Endothelial cell of umbilical vein (primary cell): Measurements from ENCODE around the gene GAN. TPM values are rescaled to one million over a fixed set of nuclear protein-coding genes. Genes with fewer than 3 reads are reported as not detected.

Experiments
- BruUV-seq: library from RNA; stranded (reverse); fragments of 400-500 nt; replicated peaks from 2 replicates; lab custom pipeline; 2021; lab: Mats Ljungman, UMichigan
- CTCF ChIA-PET: fragments of 300-600, 350-600 bp; sonication (Branson Sonifier 250); formaldehyde crosslinking; loops from one replicate; lab custom pipeline; 2021; ENCODE audit warnings: antibody characterized with exemption, inconsistent platforms; lab: Charles Lee
- POLR2A ChIA-PET: fragments of 300-600, 350-600 bp; sonication (Branson Sonifier 250); formaldehyde crosslinking; loops from one replicate; lab custom pipeline; 2021; ENCODE audit warnings: antibody characterized with exemption, inconsistent platforms; lab: Charles Lee
- DNase-seq: peaks from one replicate; pipeline ENCODE4 v3.0.0-alpha.2; 2011; ENCODE audit warnings: low read depth, low spot score
- FAIRE-seq: peaks from 2 replicates; lab custom pipeline; 2011; peaks lifted over from hg19 to GRCh38; lab: Jason Lieb, UNC
- H2AFZ ChIP-seq: 2 replicates; pipeline ENCODE4 v1.6.0; 2012; ENCODE audit warnings: low read depth, low read length, control low read depth, inconsistent platforms
- H3K27ac ChIP-seq: 2 replicates; pipeline ENCODE4 v1.5.1; 2011; ENCODE audit warnings: low read depth, mild to moderate bottlenecking, control low read depth, low read length, moderate library complexity; ENCODE audit not compliant: insufficient read depth
- H3K27me3 ChIP-seq, 2 experiments: 2 replicates each; pipeline versions ENCODE4 v1.6.0 to v1.6.1; 2011; ENCODE audit warnings: low read length in 2 of 2, mixed read lengths in 1 of 2; ENCODE audit not compliant: control insufficient read depth in 2 of 2, insufficient read depth in 2 of 2
- H3K36me3 ChIP-seq, 2 experiments: 2 replicates in 1 of 2; 3 replicates in 1 of 2; pipeline ENCODE4 v1.5.1; 2011; ENCODE audit warnings: low read length in 2 of 2, mild to moderate bottlenecking in 1 of 2, moderate library complexity in 1 of 2; ENCODE audit not compliant: control insufficient read depth in 2 of 2, insufficient read depth in 2 of 2; ENCODE audit errors: extremely low read depth in 1 of 2
- H3K4me1 ChIP-seq: 3 replicates; pipeline ENCODE4 v1.5.1; 2011; ENCODE audit warnings: mild to moderate bottlenecking, low read length; ENCODE audit not compliant: control insufficient read depth, insufficient read depth; ENCODE audit errors: extremely low read depth
- H3K4me2 ChIP-seq: 2 replicates; pipeline ENCODE4 v1.6.1; 2011; ENCODE audit warnings: low read length, control low read depth, mixed read lengths; ENCODE audit not compliant: insufficient read depth
- H3K4me3 ChIP-seq, 3 experiments: fragments of 200-600 bp in 1 of 3; sonication (generic), shearing (Covaris generic) in 1 of 3; replicated peaks in 1 of 3; 2 replicates each; pipeline ENCODE4 v1.5.1; 2011 to 2016; ENCODE audit warnings: control low read depth in 3 of 3, low read length in 3 of 3, mild to moderate bottlenecking in 2 of 3, inconsistent platforms in 1 of 3, low read depth in 1 of 3, moderate library complexity in 1 of 3; ENCODE audit not compliant: insufficient read depth in 1 of 3
- H3K79me2 ChIP-seq: 2 replicates; pipeline ENCODE4 v1.6.0; 2012; ENCODE audit warnings: low read length, inconsistent platforms; ENCODE audit not compliant: control insufficient read depth, insufficient read depth
- H3K9ac ChIP-seq: replicated peaks from 2 replicates; pipeline ENCODE3; 2011; ENCODE audit warnings: low read length, control low read depth; ENCODE audit not compliant: insufficient read depth; ENCODE audit errors: extremely low read depth
- H3K9me1 ChIP-seq: replicated peaks from 3 replicates; pipeline ENCODE4 v1.6.0; 2011; ENCODE audit warnings: mild to moderate bottlenecking, low read length; ENCODE audit not compliant: control insufficient read depth, insufficient read depth; ENCODE audit errors: extremely low read depth
- H3K9me3 ChIP-seq: replicated peaks from 2 replicates; pipeline ENCODE4 v1.5.1; 2012; ENCODE audit warnings: low read length, inconsistent platforms; ENCODE audit not compliant: control insufficient read depth, insufficient read depth
- H4K20me1 ChIP-seq: replicated peaks from 2 replicates; pipeline ENCODE3; 2011; ENCODE audit warnings: mild to moderate bottlenecking, low read length; ENCODE audit not compliant: control insufficient read depth, insufficient read depth; ENCODE audit errors: extremely low read depth
- FOS ChIP-seq: IDR thresholded peaks from 2 replicates; pipeline ENCODE4 v1.6.1; 2011; ENCODE audit warnings: mild to moderate bottlenecking, low read length, moderate library complexity, borderline replicate concordance; ENCODE audit not compliant: insufficient read depth
- GATA2 ChIP-seq: IDR thresholded peaks from 2 replicates; pipeline ENCODE4 v1.7.0; 2011; ENCODE audit warnings: low read depth, mild to moderate bottlenecking, moderate library complexity, mixed read lengths, low read length; ENCODE audit not compliant: insufficient read length, insufficient read depth
- JUN ChIP-seq: IDR thresholded peaks from 2 replicates; pipeline ENCODE4 v1.6.1; 2011; ENCODE audit warnings: borderline replicate concordance, low read depth; ENCODE audit not compliant: insufficient read length, insufficient read depth
- MYC ChIP-seq: IDR thresholded peaks from one replicate; pipeline ENCODE4 v1.6.1; 2011; ENCODE audit warnings: mild to moderate bottlenecking, low read depth, low read length
- POLR2A ChIP-seq: IDR thresholded peaks from 2 replicates; pipeline ENCODE4 v1.6.1; 2012; ENCODE audit warnings: low read depth, mild to moderate bottlenecking, control low read depth, low read length
- POLR2AphosphoS5 ChIP-seq: IDR thresholded peaks from 2 replicates; pipeline ENCODE4 v1.6.1; 2012; ENCODE audit warnings: low read depth, mild to moderate bottlenecking, control low read depth, low read length, moderate library complexity; ENCODE audit not compliant: insufficient read depth
- dilution Hi-C: fragments of 300-500 bp; cut with MboI; formaldehyde crosslinking; loops from one replicate; pipeline ENCODE4 v1.15.0; 2019; ENCODE audit warnings: low sequenced_read_pairs; ENCODE audit not compliant: extremely low pct_ligation_motif_present
- intact Hi-C: fragments of 100-400 bp; cut with micrococcal nuclease; formaldehyde crosslinking; loops from one replicate; pipeline ENCODE4 v1.10.0; 2022
- polyA plus RNA-seq, 4 experiments: library from polyadenylated mRNA; depleted of rRNA in 3 of 4; stranded (reverse) in 3 of 4; unstranded in 1 of 4; fragments of >200 nt; gene quantifications; 2 replicates each; pipeline versions ENCODE4 v1.2.1 to v1.2.3, GENCODE V29; 2011 to 2012; ENCODE audit warnings: missing spikeins in 1 of 4
- total RNA-seq: library from RNA; stranded (reverse); gene quantifications from 2 replicates; pipeline ENCODE4 v1.2.3, GENCODE V29; 2021
- TF ChIP-seq, protein P1 (sequence below), 2 donors: IDR thresholded peaks; 1 replicate in 1 of 2; 2 replicates in 1 of 2; pipeline ENCODE4 v1.5.1; 2011; ENCODE audit warnings: low read length in 2 of 2, mild to moderate bottlenecking in 2 of 2, moderate library complexity in 2 of 2, control low read depth in 1 of 2, inconsistent platforms in 1 of 2, low read depth in 1 of 2; ENCODE audit not compliant: insufficient read depth in 1 of 2; ENCODE audit errors: extremely low read depth in 1 of 2
- TF ChIP-seq, protein P2 (sequence below): IDR thresholded peaks from 2 replicates; pipeline ENCODE4 v1.6.1; 2011; ENCODE audit not compliant: insufficient read depth, insufficient read length

GAN gene
- total and polyA plus RNA-seq, 2 donors (not counting 3 experiments of a cell fraction or from before 2014, with no cell fraction given): 1.8 to 11.1 TPM

DNA sequence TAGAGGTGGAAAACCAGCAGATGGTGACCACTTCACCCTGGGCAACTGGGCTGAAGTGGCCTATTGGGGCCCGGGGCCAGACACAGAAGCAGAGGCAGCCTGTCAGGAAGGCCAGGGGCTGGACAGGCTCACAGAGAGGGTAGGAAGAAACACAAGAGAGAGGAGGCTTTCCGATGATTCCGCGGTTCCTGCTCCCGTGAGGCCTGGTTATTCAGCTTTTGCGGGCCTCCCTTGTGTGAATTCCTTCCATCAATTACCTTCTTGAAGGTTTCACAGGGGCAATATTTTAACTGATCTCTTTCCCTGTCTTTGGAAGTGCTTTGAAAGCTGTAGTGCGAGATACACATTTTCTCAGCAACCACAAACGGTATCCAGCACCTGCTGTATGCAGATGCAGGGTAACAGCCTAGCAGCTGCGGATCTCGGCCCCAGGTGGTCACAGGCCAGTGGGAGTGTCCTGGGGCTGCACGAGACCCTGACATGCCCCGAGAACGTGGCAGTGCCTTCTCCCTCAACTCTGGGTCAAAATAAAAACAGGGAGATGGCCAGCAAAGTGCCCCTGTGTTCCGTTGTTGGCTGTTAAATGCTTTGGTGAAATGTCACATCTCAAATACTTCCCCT, 118.3 kb downstream of the GAN start:
- H3K9ac ChIP-seq: no peak overlapping the region
- no peak for TF ChIP-seq GATA2
- TF ChIP-seq POLR2A: no peak
- no peak for TF ChIP-seq POLR2AphosphoS5
- no peak for TF ChIP-seq MYC
- TF ChIP-seq, protein P1, sequence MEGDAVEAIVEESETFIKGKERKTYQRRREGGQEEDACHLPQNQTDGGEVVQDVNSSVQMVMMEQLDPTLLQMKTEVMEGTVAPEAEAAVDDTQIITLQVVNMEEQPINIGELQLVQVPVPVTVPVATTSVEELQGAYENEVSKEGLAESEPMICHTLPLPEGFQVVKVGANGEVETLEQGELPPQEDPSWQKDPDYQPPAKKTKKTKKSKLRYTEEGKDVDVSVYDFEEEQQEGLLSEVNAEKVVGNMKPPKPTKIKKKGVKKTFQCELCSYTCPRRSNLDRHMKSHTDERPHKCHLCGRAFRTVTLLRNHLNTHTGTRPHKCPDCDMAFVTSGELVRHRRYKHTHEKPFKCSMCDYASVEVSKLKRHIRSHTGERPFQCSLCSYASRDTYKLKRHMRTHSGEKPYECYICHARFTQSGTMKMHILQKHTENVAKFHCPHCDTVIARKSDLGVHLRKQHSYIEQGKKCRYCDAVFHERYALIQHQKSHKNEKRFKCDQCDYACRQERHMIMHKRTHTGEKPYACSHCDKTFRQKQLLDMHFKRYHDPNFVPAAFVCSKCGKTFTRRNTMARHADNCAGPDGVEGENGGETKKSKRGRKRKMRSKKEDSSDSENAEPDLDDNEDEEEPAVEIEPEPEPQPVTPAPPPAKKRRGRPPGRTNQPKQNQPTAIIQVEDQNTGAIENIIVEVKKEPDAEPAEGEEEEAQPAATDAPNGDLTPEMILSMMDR (IDR thresholded peaks at IDR 0.05; ENCODE audit: extremely low read depth in 1 of 2, insufficient read depth in 1 of 2, low read depth in 1 of 2, low read length in 2 of 2): no peak
- TF ChIP-seq JUN: no peak
- TF ChIP-seq FOS: no peak
- TF ChIP-seq, protein P2, sequence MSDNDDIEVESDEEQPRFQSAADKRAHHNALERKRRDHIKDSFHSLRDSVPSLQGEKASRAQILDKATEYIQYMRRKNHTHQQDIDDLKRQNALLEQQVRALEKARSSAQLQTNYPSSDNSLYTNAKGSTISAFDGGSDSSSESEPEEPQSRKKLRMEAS: no peak
- no peak for FAIRE-seq

More for the DNA sequence above, 118.3 kb downstream of the GAN start:
- Histone ChIP-seq H3K9me3 (no peaks in the 10 kb centered on the region), H3K27me3 (no peaks in the 10 kb centered on the region), H3K4me3 (no peak overlapping the region), H4K20me1 (no peaks in the 10 kb centered on the region), H2AFZ (no peak overlapping the region), H3K79me2 (no peaks in the 10 kb centered on the region), H3K4me2 (no peak overlapping the region), H3K4me1 (peaks cover 5% of the 10 kb centered on the region), H3K9me1 (no peaks in the 10 kb centered on the region), H3K27ac (no peak overlapping the region), H3K36me3 (no peaks in the 10 kb centered on the region)
- intact Hi-C loops: no loop called here
- dilution Hi-C loops: no loop called here
- POLR2A ChIA-PET: no interaction called here
- CTCF ChIA-PET: no interaction called here
- BruUV-seq: no TSS peak
- DNase-seq: no peak
